ENCODE measurements around the gene LYRM9. TPM values are rescaled to one million over a fixed set of nuclear protein-coding genes. Genes with fewer than 3 reads are reported as not detected.
A peak's percentile ranks its signal among the peaks of the same experiment; 100 is the strongest.
"Not testable (repeated sequence)": the region's sequence is repeated elsewhere in the genome, so short reads cannot be mapped to it uniquely, and the experiment has no call there.

Gene LYRM9
- total and polyA plus RNA-seq, 9 of the 15 experiments (the other 6 are each of a cell fraction or from before 2014, with no cell fraction given): 0.98 to 4.7 (median 1.8) TPM

GRCh38 chr17:27838607-27839006 is 54.6 kb downstream of the LYRM9 start:
- not testable (repeated sequence) for ATAC-seq

GRCh38 chr17:27837769-27838168 is 55.4 kb downstream of the LYRM9 start:
- H2AFZ ChIP-seq (ENCODE audit: low read depth, low read length); H3K27me3 ChIP-seq (ENCODE audit: control insufficient read depth in 2 of 2, insufficient read depth in 2 of 2, low read length in 2 of 2); H4K20me1 ChIP-seq (replicated peaks; ENCODE audit: control insufficient read depth, insufficient read depth, low read length); ATAC-seq; DNase-seq (ENCODE audit: extremely low read depth in 1 of 4, low spot score in 3 of 4); H3K9me1 ChIP-seq (ENCODE audit: control insufficient read depth, insufficient read depth, low read length); FAIRE-seq; H3K9ac ChIP-seq (ENCODE audit: insufficient read depth in 1 of 2, low read depth in 2 of 2, low read length in 2 of 2); H3K27ac ChIP-seq (ENCODE audit: extremely low read depth, low read depth, low read length); intact Hi-C loops (cut with micrococcal nuclease); H3K36me3 ChIP-seq (ENCODE audit: control insufficient read depth, insufficient read depth, low read length); H3K4me1 ChIP-seq (replicated peaks in 1 of 2; ENCODE audit: control insufficient read depth in 2 of 2, insufficient read depth in 2 of 2, low read length in 2 of 2); in situ Hi-C loops (cut with MboI); H3K79me2 ChIP-seq (ENCODE audit: control insufficient read depth, insufficient read depth, low read length); H3K4me3 ChIP-seq; H3K9me3 ChIP-seq (replicated peaks; ENCODE audit: control insufficient read depth, insufficient read depth, low read depth, low read length); H3K4me2 ChIP-seq (ENCODE audit: insufficient read depth, low read length); BruUV-seq (replicated peaks); CTCF ChIA-PET (ENCODE audit: low intra/inter-chr PET ratio); POLR2A ChIA-PET: not testable (repeated sequence)
- 0% methylated on average over 1 of the region's 1 CpG for WGBS (ENCODE audit: insufficient coverage, low coverage, missing lambda C conversion rate)

More at GRCh38 chr17:27838607-27839006, 54.6 kb downstream of the LYRM9 start:
- H3K9me1 ChIP-seq (ENCODE audit: control insufficient read depth, insufficient read depth, low read length); H3K9ac ChIP-seq (ENCODE audit: insufficient read depth in 1 of 2, low read depth in 2 of 2, low read length in 2 of 2); H3K4me1 ChIP-seq (replicated peaks in 1 of 2; ENCODE audit: control insufficient read depth in 2 of 2, insufficient read depth in 2 of 2, low read length in 2 of 2); H3K9me3 ChIP-seq (replicated peaks; ENCODE audit: control insufficient read depth, insufficient read depth, low read depth, low read length); DNase-seq (ENCODE audit: extremely low read depth in 1 of 4, low spot score in 3 of 4); H4K20me1 ChIP-seq (replicated peaks; ENCODE audit: control insufficient read depth, insufficient read depth, low read length); in situ Hi-C loops (cut with MboI); intact Hi-C loops (cut with micrococcal nuclease); H3K27me3 ChIP-seq (ENCODE audit: control insufficient read depth in 2 of 2, insufficient read depth in 2 of 2, low read length in 2 of 2); CTCF ChIA-PET (ENCODE audit: low intra/inter-chr PET ratio); H3K36me3 ChIP-seq (ENCODE audit: control insufficient read depth, insufficient read depth, low read length); POLR2A ChIA-PET; BruUV-seq (replicated peaks); H3K79me2 ChIP-seq (ENCODE audit: control insufficient read depth, insufficient read depth, low read length); H2AFZ ChIP-seq (ENCODE audit: low read depth, low read length); H3K27ac ChIP-seq (ENCODE audit: extremely low read depth, low read depth, low read length); H3K4me2 ChIP-seq (ENCODE audit: insufficient read depth, low read length); H3K4me3 ChIP-seq: not testable (repeated sequence)
- 0% methylated on average over 2 of the region's 3 CpGs for WGBS (ENCODE audit: insufficient coverage, low coverage, missing lambda C conversion rate)
- FAIRE-seq: peak; percentile 15

Measured in K562 (cell line).